ACC112 (cell line): ENCODE data around the gene IMPDH2.
"Not testable (repeated sequence)": the region's sequence is repeated elsewhere in the genome, so short reads cannot be mapped to it uniquely, and the experiment has no call there.

ENCODE experiments used
- H2AFZ ChIP-seq: fragments of 200-600 bp; sonication (generic); one replicate; pipeline ENCODE4 v1.6.0; 2017; ENCODE audit warnings: antibody characterized with exemption, low read length; ENCODE audit not compliant: unreplicated experiment
- H3K27ac ChIP-seq: fragments of 200-600 bp; sonication (generic); 2 replicates; pipeline ENCODE4 v1.5.1; 2014; ENCODE audit warnings: low read depth, mild to moderate bottlenecking, antibody characterized with exemption, low read length, moderate library complexity
- H3K27me3 ChIP-seq: fragments of 200-600 bp; sonication (generic); 2 replicates; pipeline ENCODE4 v1.6.1; 2014; ENCODE audit warnings: mild to moderate bottlenecking, antibody characterized with exemption, low read length, moderate library complexity, mixed read lengths; ENCODE audit not compliant: insufficient read depth
- H3K36me3 ChIP-seq: fragments of 200-600 bp; sonication (generic); 2 replicates; pipeline ENCODE4 v1.6.1; 2016; ENCODE audit warnings: mild to moderate bottlenecking, antibody characterized with exemption, low read length, moderate library complexity, mixed read lengths; ENCODE audit not compliant: insufficient read depth
- H3K4me1 ChIP-seq: fragments of 200-600 bp; sonication (generic); one replicate; pipeline ENCODE4 v1.6.1; 2016; ENCODE audit warnings: low read length, mixed read lengths; ENCODE audit not compliant: insufficient read depth, unreplicated experiment, control insufficient read depth
- H3K4me3 ChIP-seq: fragments of 200-600 bp; sonication (generic); 2 replicates; pipeline ENCODE4 v1.5.1; 2014; ENCODE audit warnings: mild to moderate bottlenecking, low read depth, low read length
- H3K79me2 ChIP-seq: fragments of 200-600 bp; sonication (generic); one replicate; pipeline ENCODE4 v1.6.0; 2016; ENCODE audit warnings: low read length; ENCODE audit not compliant: control insufficient read depth, unreplicated experiment, insufficient read depth

IMPDH2 gene

GRCh38 chr3:49015072-49015471 lies 14.1 kb downstream of the IMPDH2 start:
- H3K36me3 ChIP-seq: no peaks in the 10 kb centered on the region
- H2AFZ ChIP-seq: no peak overlapping the region
- H3K79me2 ChIP-seq: peaks cover 13% of the 10 kb centered on the region
- H3K4me3 ChIP-seq: no peak overlapping the region
- no peak overlapping the region for H3K27ac ChIP-seq
- H3K27me3 ChIP-seq: no peaks in the 10 kb centered on the region
- peaks cover 11% of the 10 kb centered on the region for H3K4me1 ChIP-seq

- no peak overlapping the region for H3K4me3 ChIP-seq
- no peaks in the 10 kb centered on the region for H3K27me3 ChIP-seq
- no peak overlapping the region for H3K27ac ChIP-seq
- peaks cover 17% of the 10 kb centered on the region for H3K79me2 ChIP-seq
- H2AFZ ChIP-seq: no peak overlapping the region
- H3K36me3 ChIP-seq: no peaks in the 10 kb centered on the region
- H3K4me1 ChIP-seq: peaks cover 4% of the 10 kb centered on the region
Observed at GRCh38 chr3:49013738-49014660, 15.2 kb downstream of the IMPDH2 start.

- peaks cover 25% of the 10 kb centered on the region for H3K79me2 ChIP-seq
- no peaks in the 10 kb centered on the region for H3K36me3 ChIP-seq
- peaks cover 10% of the 10 kb centered on the region for H3K4me1 ChIP-seq
Observed at GRCh38 chr3:49013113-49013737, 16.0 kb downstream of the IMPDH2 start.

GRCh38 chr3:49012441-49013017 lies 16.7 kb downstream of the IMPDH2 start:
- peaks cover 29% of the 10 kb centered on the region for H3K79me2 ChIP-seq
- no peak overlapping the region for H3K4me3 ChIP-seq
- H3K27ac ChIP-seq: no peak overlapping the region
- no peak overlapping the region for H2AFZ ChIP-seq
- peaks cover 9% of the 10 kb centered on the region for H3K4me1 ChIP-seq
- no peaks in the 10 kb centered on the region for H3K27me3 ChIP-seq
- no peaks in the 10 kb centered on the region for H3K36me3 ChIP-seq

More at GRCh38 chr3:49013113-49013737, 16.0 kb downstream of the IMPDH2 start:
- Histone ChIP-seq H2AFZ (no peak overlapping the region), H3K27me3 (no peaks in the 10 kb centered on the region), H3K27ac (no peak overlapping the region), H3K4me3 (no peak overlapping the region)

- no peaks in the 10 kb centered on the region for H3K27me3 ChIP-seq
- peaks cover 29% of the 10 kb centered on the region for H3K79me2 ChIP-seq
- no peak overlapping the region for H2AFZ ChIP-seq
- H3K4me3 ChIP-seq: no peak overlapping the region
- H3K36me3 ChIP-seq: no peaks in the 10 kb centered on the region
- H3K27ac ChIP-seq: no peak overlapping the region
- peaks cover 15% of the 10 kb centered on the region for H3K4me1 ChIP-seq
Observed at GRCh38 chr3:49009396-49009795, 19.8 kb downstream of the IMPDH2 start.

- peaks cover 15% of the 10 kb centered on the region for H3K4me1 ChIP-seq
- peaks cover 29% of the 10 kb centered on the region for H3K79me2 ChIP-seq
- H3K4me3 ChIP-seq: peak overlapping the region; percentile 95
- H3K27me3 ChIP-seq, H3K36me3 ChIP-seq, H2AFZ ChIP-seq, H3K27ac ChIP-seq: not testable (repeated sequence)
Observed at GRCh38 chr3:49008627-49009026, 20.6 kb downstream of the IMPDH2 start.

- H3K27me3 ChIP-seq: no peaks in the 10 kb centered on the region
- H2AFZ ChIP-seq: peak overlapping the region; percentile 63
- H3K4me3 ChIP-seq: peak overlapping the region; percentile 95
- H3K79me2 ChIP-seq: peaks cover 29% of the 10 kb centered on the region
- no peaks in the 10 kb centered on the region for H3K36me3 ChIP-seq
- H3K4me1 ChIP-seq: peaks cover 15% of the 10 kb centered on the region
- H3K27ac ChIP-seq: peak overlapping the region; percentile 85
Observed at GRCh38 chr3:49007771-49008528, 21.2 kb downstream of the IMPDH2 start.

- Histone ChIP-seq H3K27ac (peak within 1 kb of the TSS; percentile 85), H3K36me3 (no peaks in the 10 kb centered on the region), H3K4me1 (peaks cover 15% of the 10 kb centered on the region), H3K27me3 (no peaks in the 10 kb centered on the region), H3K4me3 (peak within 1 kb of the TSS; percentile 95), H2AFZ (peak within 1 kb of the TSS; percentile 90), H3K79me2 (peaks cover 25% of the 10 kb centered on the region)
Observed at GRCh38 chr3:49007068-49007770, 22.0 kb downstream of the IMPDH2 start, which contains the start of gene WDR6. WDR6 (plus strand) TSS chr3:49007391; CDS start chr3:49007432, 41 bp downstream.

- Histone ChIP-seq H3K79me2 (peaks cover 19% of the 10 kb centered on the region), H3K36me3 (no peaks in the 10 kb centered on the region), H3K27me3 (no peaks in the 10 kb centered on the region)
Observed at GRCh38 chr3:49006408-49007067, 22.7 kb downstream of the IMPDH2 start.

More at GRCh38 chr3:49006408-49007067, 22.7 kb downstream of the IMPDH2 start:
- H2AFZ ChIP-seq: peak overlapping the region; percentile 90
- H3K4me3 ChIP-seq: peak overlapping the region; percentile 95
- peaks cover 15% of the 10 kb centered on the region for H3K4me1 ChIP-seq
- H3K27ac ChIP-seq: peak overlapping the region; percentile 85
